ENCODE data around the gene CERCAM.

DNA sequence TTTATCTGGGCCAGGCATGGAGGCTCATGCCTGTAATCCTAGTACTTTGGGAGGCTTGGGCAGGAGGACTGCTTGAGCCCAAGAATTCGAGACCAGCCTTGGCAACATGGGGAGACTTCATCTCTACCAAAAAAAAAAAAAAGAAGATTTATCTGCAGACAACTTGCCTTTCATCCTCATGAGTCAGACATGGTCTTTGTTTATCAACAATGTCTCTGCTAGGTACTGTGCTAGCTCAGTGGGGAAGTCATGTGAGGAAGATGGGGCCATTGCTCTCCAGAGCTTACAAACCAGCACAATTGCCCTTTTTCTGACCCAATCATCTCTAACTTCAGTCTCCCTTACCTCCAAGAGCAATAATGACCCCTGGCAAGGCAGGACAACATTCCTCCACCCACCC is 47.9 kb upstream of the CERCAM start:
- TF ChIP-seq POLR2AphosphoS5 (IDR thresholded peaks at IDR 0.05; ENCODE audit: low read depth), result no peak
- TF ChIP-seq, protein P1, sequence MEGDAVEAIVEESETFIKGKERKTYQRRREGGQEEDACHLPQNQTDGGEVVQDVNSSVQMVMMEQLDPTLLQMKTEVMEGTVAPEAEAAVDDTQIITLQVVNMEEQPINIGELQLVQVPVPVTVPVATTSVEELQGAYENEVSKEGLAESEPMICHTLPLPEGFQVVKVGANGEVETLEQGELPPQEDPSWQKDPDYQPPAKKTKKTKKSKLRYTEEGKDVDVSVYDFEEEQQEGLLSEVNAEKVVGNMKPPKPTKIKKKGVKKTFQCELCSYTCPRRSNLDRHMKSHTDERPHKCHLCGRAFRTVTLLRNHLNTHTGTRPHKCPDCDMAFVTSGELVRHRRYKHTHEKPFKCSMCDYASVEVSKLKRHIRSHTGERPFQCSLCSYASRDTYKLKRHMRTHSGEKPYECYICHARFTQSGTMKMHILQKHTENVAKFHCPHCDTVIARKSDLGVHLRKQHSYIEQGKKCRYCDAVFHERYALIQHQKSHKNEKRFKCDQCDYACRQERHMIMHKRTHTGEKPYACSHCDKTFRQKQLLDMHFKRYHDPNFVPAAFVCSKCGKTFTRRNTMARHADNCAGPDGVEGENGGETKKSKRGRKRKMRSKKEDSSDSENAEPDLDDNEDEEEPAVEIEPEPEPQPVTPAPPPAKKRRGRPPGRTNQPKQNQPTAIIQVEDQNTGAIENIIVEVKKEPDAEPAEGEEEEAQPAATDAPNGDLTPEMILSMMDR (IDR thresholded peaks at IDR 0.05; ENCODE audit: insufficient read depth, low read length), result no peak
- TF ChIP-seq, protein P2, sequence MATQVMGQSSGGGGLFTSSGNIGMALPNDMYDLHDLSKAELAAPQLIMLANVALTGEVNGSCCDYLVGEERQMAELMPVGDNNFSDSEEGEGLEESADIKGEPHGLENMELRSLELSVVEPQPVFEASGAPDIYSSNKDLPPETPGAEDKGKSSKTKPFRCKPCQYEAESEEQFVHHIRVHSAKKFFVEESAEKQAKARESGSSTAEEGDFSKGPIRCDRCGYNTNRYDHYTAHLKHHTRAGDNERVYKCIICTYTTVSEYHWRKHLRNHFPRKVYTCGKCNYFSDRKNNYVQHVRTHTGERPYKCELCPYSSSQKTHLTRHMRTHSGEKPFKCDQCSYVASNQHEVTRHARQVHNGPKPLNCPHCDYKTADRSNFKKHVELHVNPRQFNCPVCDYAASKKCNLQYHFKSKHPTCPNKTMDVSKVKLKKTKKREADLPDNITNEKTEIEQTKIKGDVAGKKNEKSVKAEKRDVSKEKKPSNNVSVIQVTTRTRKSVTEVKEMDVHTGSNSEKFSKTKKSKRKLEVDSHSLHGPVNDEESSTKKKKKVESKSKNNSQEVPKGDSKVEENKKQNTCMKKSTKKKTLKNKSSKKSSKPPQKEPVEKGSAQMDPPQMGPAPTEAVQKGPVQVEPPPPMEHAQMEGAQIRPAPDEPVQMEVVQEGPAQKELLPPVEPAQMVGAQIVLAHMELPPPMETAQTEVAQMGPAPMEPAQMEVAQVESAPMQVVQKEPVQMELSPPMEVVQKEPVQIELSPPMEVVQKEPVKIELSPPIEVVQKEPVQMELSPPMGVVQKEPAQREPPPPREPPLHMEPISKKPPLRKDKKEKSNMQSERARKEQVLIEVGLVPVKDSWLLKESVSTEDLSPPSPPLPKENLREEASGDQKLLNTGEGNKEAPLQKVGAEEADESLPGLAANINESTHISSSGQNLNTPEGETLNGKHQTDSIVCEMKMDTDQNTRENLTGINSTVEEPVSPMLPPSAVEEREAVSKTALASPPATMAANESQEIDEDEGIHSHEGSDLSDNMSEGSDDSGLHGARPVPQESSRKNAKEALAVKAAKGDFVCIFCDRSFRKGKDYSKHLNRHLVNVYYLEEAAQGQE (IDR thresholded peaks at IDR 0.05; ENCODE audit: insufficient replicate concordance, low read depth), result no peak
- no peak for TF ChIP-seq GABPA (IDR thresholded peaks at IDR 0.05; ENCODE audit: low read depth)

Data from HL-60 (cell line).